Heart left ventricle (tissue), 16 donors: ENCODE results near the gene SULT4A1. TPM values are rescaled to one million over a fixed set of nuclear protein-coding genes. Genes with fewer than 3 reads are reported as not detected.
A peak's percentile ranks its signal among the peaks of the same experiment; 100 is the strongest.

ENCODE experiments used
- ATAC-seq, 4 donors: fragments of 200-7000 bp; cut with Tn5 transposase; one replicate each; pipeline ENCODE4 v1.9.1; 2020 to 2022; ENCODE audit warnings: moderate library complexity in 4 of 4, mild to moderate bottlenecking in 3 of 4, moderate number of reproducible peaks in 1 of 4
- DNase-seq, 5 donors: peaks; one replicate each; pipeline ENCODE4 v3.0.0-alpha.2; 2020
- H3K27ac ChIP-seq, 12 donors: fragments of 200-600 bp; sonication (generic) in 4 of 12; one replicate each; pipeline versions ENCODE4 v1.5.0 to v1.8.0; 2016 to 2022; ENCODE audit warnings: mild to moderate bottlenecking in 2 of 12
- H3K27me3 ChIP-seq, 9 donors: fragments of 200-600 bp; sonication (generic) in 2 of 9; one replicate each; pipeline versions ENCODE4 v1.5.1 to v1.8.0; 2016 to 2022; ENCODE audit warnings: mild to moderate bottlenecking in 3 of 9
- H3K36me3 ChIP-seq, 9 donors: fragments of 200-600 bp; sonication (generic) in 2 of 9; one replicate each; pipeline versions ENCODE4 v1.5.0 to v1.8.0; 2018 to 2022; ENCODE audit warnings: mild to moderate bottlenecking in 2 of 9
- H3K4me1 ChIP-seq, 12 donors: fragments of 200-600 bp; sonication (generic) in 4 of 12; one replicate each; pipeline versions ENCODE4 v1.5.0 to v1.8.0; 2016 to 2022; ENCODE audit warnings: mild to moderate bottlenecking in 3 of 12
- H3K4me3 ChIP-seq, 12 donors: fragments of 200-600 bp; sonication (generic) in 4 of 12; one replicate each; pipeline versions ENCODE4 v1.5.0 to v1.8.0; 2017 to 2022; ENCODE audit warnings: mild to moderate bottlenecking in 9 of 12, moderate library complexity in 4 of 12
- H3K9me3 ChIP-seq, 12 donors: fragments of 200-600 bp; sonication (generic) in 4 of 12; one replicate each; pipeline versions ENCODE4 v1.5.0 to v1.8.0; 2016 to 2022; ENCODE audit warnings: mild to moderate bottlenecking in 1 of 12
- CTCF ChIP-seq, 12 donors: fragments of 200-600 bp; sonication (generic) in 4 of 12; IDR thresholded peaks; one replicate each; pipeline versions ENCODE4 v1.5.0 to v1.8.0; 2018 to 2022; ENCODE audit warnings: antibody characterized with exemption in 12 of 12, mild to moderate bottlenecking in 5 of 12
- POLR2A ChIP-seq, 2 donors: fragments of 450-650 bp; IDR thresholded peaks; one replicate each; pipeline ENCODE4 v1.6.1; 2017; ENCODE audit warnings: antibody characterized with exemption in 2 of 2, mild to moderate bottlenecking in 2 of 2, moderate library complexity in 2 of 2
- WGBS, 4 donors: extraction: QIAGEN DNeasy Blood & Tissue Kit in 2 of 4; methylation state at CpG; one replicate each; pipeline versions ENCODE4 v1.1.5 to v1.1.7; 2013 to 2018; 5-methylcytosine and 5-hydroxymethylcytosine counted together
- intact Hi-C, 10 donors: fragments of 100-400 bp; cut with DNase I; formaldehyde crosslinking; loops; one replicate each; pipeline versions ENCODE4 v1.11.1 to v1.14.2; 2022
- polyA plus RNA-seq, 2 donors: library from polyadenylated mRNA; stranded (reverse); fragments of 200-250 nt; gene quantifications; one replicate each; pipeline ENCODE4 v1.2.3, GENCODE V29; 2013
- total RNA-seq, 9 donors: library from RNA; depleted of rRNA in 2 of 9; stranded (reverse); fragments of >200 nt in 2 of 9; fragmentation: NEBNext Ultra II Directional in 3 of 9; extraction: Animal tissue kit (Norgen Biotek cat#: 25700) in 3 of 9; gene quantifications; one replicate each; pipeline versions ENCODE4 v1.1.0 to v1.2.4, GENCODE V29; 2016 to 2023
- donor health status: ischemic (EF 13 %, LVEDD 7.1; RV severe dilation, severe dysfunction).
- donor health status: healthy with polysubstance abuse.
- donor health status: DM: no; HTN: yes; CAD: no.
- donor health status: DM: no; HTN: no; CAD: no.
- donor health status: ischemic (EF 25% LVEDD 6.9; RV normal size, moderate dysfunction).
- donor health status: ischemic (EF 25% LVEDD 5.7; RV mildly dilated, moderate dysfunction).
- donor health status: healthy.
- donor health status: DM: yes; HTN: yes; CAD: no.
- donor health status: ischemic (EF 35%, LVEDD 5.7; RV mildly dilated, moderate dysfunction).
- donor health status: nonischemic (EF 11% LVEDD 7.7; RV severe dilation, severe dysfunction).
- donor health status: DM: yes; HTN: yes; CAD: no.
- donor health status: PGD.
- donor health status: ischemic (EF 29% LVEDD 5.4; RV normal size, mild dysfunction).
- donor health status: nonischemic (EF 23%, LVEDD 6.1; RV moderate dilation, normal function).

SULT4A1 gene
- total and polyA plus RNA-seq, 11 donors = 0.07 to 0.92 (median 0.21) TPM; not detected in 6

DNA sequence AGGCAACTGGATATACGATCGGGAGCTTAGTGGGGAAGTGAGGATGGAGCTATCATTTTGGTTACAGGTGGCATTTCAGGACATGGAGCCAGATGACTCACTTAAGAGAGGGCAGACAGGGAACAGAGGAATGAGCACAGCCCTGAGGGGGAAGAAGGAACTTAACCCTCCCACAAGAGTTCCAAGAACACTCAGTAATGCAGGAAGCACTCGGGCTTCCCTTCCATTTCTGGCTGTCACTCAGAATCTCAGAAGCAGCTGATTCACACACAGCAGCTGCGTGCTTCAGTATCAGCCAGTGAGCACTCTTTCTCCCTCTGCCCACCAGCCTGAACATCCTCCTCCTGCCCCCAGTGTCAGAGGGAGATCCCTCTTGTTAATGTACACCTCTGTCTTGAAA, 85.0 kb downstream of the SULT4A1 start:
- intact Hi-C loops = no loop called here
- Histone ChIP-seq H3K27ac (no peak overlapping the region), H3K36me3 (peaks cover 0 to 4% (median 0%) of the 10 kb centered on the region in 9 donors), H3K27me3 (no peaks in the 10 kb centered on the region), H3K4me1 (no peaks in the 10 kb centered on the region), H3K9me3 (no peaks in the 10 kb centered on the region), H3K4me3 (no peak overlapping the region)
- TF ChIP-seq CTCF (IDR thresholded peaks at IDR 0.05) (no peak), POLR2A (IDR thresholded peaks at IDR 0.05) (no peak)
- 50 to 60% (median 55%) methylated on average over 4 of the region's 4 CpGs for WGBS, 4 donors
- ATAC-seq (peak in 3 of 4 donors; percentile 45 to 74 (median 68)), DNase-seq (no peak)

GRCh38 chr22:43776081-43776670, 86.1 kb downstream of the SULT4A1 start:
- H3K36me3 ChIP-seq = peaks cover 0 to 4% (median 0%) of the 10 kb centered on the region in 9 donors
- H3K4me1 ChIP-seq = no peaks in the 10 kb centered on the region
- ATAC-seq (no peak), DNase-seq (no peak)
- no peaks in the 10 kb centered on the region for H3K27me3 ChIP-seq
- 78 to 87% (median 78%) methylated on average over 8 to 9 of the region's 9 CpGs for WGBS, 4 donors
- no peak overlapping the region for H3K27ac ChIP-seq
- no peaks in the 10 kb centered on the region for H3K9me3 ChIP-seq
- intact Hi-C loops = no loop called here
- no peak overlapping the region for H3K4me3 ChIP-seq
- TF ChIP-seq POLR2A (IDR thresholded peaks at IDR 0.05) = no peak
- TF ChIP-seq CTCF (IDR thresholded peaks at IDR 0.05) = no peak

Other genes with a start within 250 kb of the SULT4A1 start
- 1 to 10 TPM in 8 of 9 donors, under 1 TPM in 1; 0.89 to 2.3 (median 1.6) TPM for gene EFCAB6, start 50.2 kb downstream of the SULT4A1 start, total RNA-seq
- gene EFCAB6, start 50.2 kb downstream of the SULT4A1 start, polyA plus RNA-seq = under 1 TPM; 0.53 to 0.65 TPM
- not detected for gene PNPLA5, start 29.5 kb upstream of the SULT4A1 start, total RNA-seq
- gene PNPLA5, start 29.5 kb upstream of the SULT4A1 start, polyA plus RNA-seq = not detected
- 1 to 10 TPM in 1 of 9 donors, under 1 TPM in 3, not detected in 5; 0.16 to 1.9 (median 0.23) TPM for gene PNPLA3, start 61.3 kb upstream of the SULT4A1 start, total RNA-seq
- under 1 TPM; 0.11 to 0.18 TPM for gene PNPLA3, start 61.3 kb upstream of the SULT4A1 start, polyA plus RNA-seq
- gene SAMM50, start 92.9 kb upstream of the SULT4A1 start, total RNA-seq = 10 to 100 TPM; 53.2 to 74.8 (median 68.5) TPM
- gene SAMM50, start 92.9 kb upstream of the SULT4A1 start, polyA plus RNA-seq = 10 to 100 TPM; 32.5 to 54.7 TPM
- 100 to 1,000 TPM in 5 of 9 donors, 10 to 100 TPM in 4; 73.8 to 172 (median 116) TPM for gene PARVB, start 161.8 kb upstream of the SULT4A1 start, total RNA-seq
- 10 to 100 TPM; 54.9 to 63.5 TPM for gene PARVB, start 161.8 kb upstream of the SULT4A1 start, polyA plus RNA-seq